ENCODE data around the gene PRSS57.

PRSS57 gene

DNA sequence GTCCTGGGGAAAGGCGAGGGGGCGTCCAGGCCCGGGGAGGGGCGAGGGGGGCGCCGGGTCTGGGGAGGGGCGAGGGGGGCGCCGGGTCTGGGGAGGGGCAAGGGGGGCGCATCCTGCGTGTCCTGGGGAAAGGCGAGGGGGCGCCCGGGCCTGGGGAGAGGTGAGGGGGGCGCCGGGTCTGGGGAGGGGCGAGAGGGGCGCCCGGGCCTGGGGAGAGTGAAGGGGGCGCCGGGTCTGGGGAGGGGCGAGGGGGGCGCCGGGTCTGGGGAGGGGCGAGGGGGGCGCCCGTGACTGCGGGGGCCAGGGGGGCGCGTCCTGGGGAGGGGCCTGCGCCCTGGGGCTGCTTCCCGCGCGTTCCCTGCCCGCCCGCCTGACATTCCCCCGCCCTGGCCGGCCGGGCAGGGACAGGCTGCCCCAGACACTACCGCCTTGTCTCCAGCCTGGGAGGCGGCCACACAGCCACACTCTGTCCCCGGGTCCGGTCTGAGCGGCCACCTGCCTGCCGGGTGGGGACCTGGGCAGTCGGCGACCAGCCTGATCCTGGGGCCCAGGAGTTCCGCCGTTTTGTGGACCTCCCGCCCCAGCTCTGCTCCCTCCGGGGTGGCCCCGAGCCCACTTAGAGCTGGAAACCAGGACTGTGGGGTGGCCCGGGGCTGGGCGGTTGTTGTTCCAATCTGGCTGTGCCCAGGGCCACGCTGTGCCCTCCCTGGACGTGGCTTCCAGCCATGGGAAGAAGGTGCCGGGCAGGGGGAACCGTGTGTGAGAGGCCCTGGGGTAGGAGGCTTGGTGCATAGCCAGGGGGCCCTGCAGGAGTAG is 25.3 kb upstream of the PRSS57 start:
- peaks cover 27% of the 10 kb centered on the region for H3K79me1 ChIP-seq (ENCODE audit: low read depth, low read length)
- H3K27ac ChIP-seq (replicated peaks; ENCODE audit: low read length) = no peak overlapping the region
- peak overlapping the region; percentile 75 for H2AK5ac ChIP-seq (ENCODE audit: low read depth, low read length)
- no CpG with 5 or more reads among the region's 58 CpGs for WGBS, 2 donors (ENCODE audit: extremely low coverage in 2 of 2, insufficient read length in 2 of 2, insufficient replicate concordance in 1 of 2)
- H4K8ac ChIP-seq (ENCODE audit: low read depth, low read length) = no peak overlapping the region
- H3K4me3 ChIP-seq (ENCODE audit: low read length in 2 of 2) = peak overlapping the region in 1 of 2 donors; percentile 38
- H3K18ac ChIP-seq (ENCODE audit: low read length) = peak overlapping the region; percentile 76
- H3K4me2 ChIP-seq (ENCODE audit: insufficient read depth, low read length, poor library complexity, severe bottlenecking) = peak overlapping the region; percentile 18
- peak overlapping the region; percentile 73 for H2BK12ac ChIP-seq (ENCODE audit: low read length)
- H2BK15ac ChIP-seq (ENCODE audit: low read length) = no peak overlapping the region
- H3K4ac ChIP-seq (ENCODE audit: low read length) = no peak overlapping the region
- peaks cover 6 to 28% of the 10 kb centered on the region in 2 donors for H3K4me1 ChIP-seq (ENCODE audit: control insufficient read depth in 2 of 2, insufficient read depth in 1 of 2, low read depth in 1 of 2, low read length in 2 of 2)
- H3K14ac ChIP-seq (ENCODE audit: low read length) = peak overlapping the region; percentile 56
- H2AFZ ChIP-seq (ENCODE audit: low read length) = peak overlapping the region; percentile 61
- H3K9ac ChIP-seq (ENCODE audit: low read depth, low read length, poor library complexity) = peak overlapping the region; percentile 60
- no peak overlapping the region for H4K91ac ChIP-seq (ENCODE audit: low read depth, low read length, poor library complexity)
- peaks cover 2 to 4% of the 10 kb centered on the region in 2 donors for H3K9me3 ChIP-seq (replicated peaks in 1 of 2; ENCODE audit: control insufficient read depth in 2 of 2, insufficient read depth in 1 of 2, low read depth in 1 of 2, low read length in 2 of 2)
- H2BK5ac ChIP-seq (ENCODE audit: low read length) = no peak overlapping the region
- H3K36me3 ChIP-seq (replicated peaks in 1 of 2; ENCODE audit: control insufficient read depth in 2 of 2, insufficient read depth in 2 of 2, low read length in 2 of 2) = peaks cover 0 to 5% of the 10 kb centered on the region in 2 donors
- H2BK120ac ChIP-seq (ENCODE audit: low read depth, low read length) = no peak overlapping the region
- H3K23ac ChIP-seq (ENCODE audit: low read depth, low read length, poor library complexity) = no peak overlapping the region
- H3K27me3 ChIP-seq (ENCODE audit: control insufficient read depth in 3 of 3, insufficient read depth in 3 of 3, low read depth in 1 of 3, low read length in 3 of 3) = no peaks in the 10 kb centered on the region
- DNase-seq (ENCODE audit: low spot score) = no peak

DNA sequence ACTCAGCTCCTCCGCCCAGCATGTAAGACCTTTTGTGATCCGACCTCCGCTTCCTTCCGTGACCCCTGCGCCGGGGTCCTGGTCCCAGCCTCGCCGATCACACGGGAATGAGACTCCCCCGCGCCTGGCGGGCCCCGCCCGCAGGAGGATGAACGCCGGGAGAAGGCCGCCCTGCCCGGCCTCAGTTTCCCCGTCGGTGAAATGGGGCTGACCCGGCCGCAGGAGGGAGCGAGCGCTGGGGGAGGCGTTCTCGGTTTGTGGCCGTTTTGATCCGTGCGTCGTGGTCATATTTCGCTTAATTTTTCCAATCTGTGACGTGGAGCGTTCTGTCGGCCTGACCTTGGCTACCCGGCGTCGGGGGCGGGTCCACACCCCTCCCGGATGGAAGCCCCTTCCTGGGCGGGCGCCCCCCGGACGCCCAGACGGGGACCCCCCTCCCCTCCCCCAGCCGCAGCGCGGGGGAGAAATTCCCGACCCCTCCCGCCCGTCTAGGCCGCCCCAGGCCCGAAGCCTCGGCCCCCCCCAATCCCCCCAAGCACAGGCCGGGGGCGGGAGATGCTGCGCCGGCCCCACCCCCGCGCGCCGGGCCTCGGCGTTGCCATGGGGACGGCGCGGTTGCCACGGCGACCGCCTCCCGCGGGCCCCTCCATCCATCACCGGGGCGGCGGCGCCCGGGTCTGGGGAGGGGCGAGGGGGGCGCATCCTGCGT is 24.5 kb upstream of the PRSS57 start:
- Histone ChIP-seq H3K4me1 (ENCODE audit: control insufficient read depth in 2 of 2, insufficient read depth in 1 of 2, low read depth in 1 of 2, low read length in 2 of 2) (peaks cover 6 to 28% of the 10 kb centered on the region in 2 donors), H3K4ac (ENCODE audit: low read length) (no peak overlapping the region), H3K4me3 (ENCODE audit: low read length in 2 of 2) (no peak overlapping the region), H3K9ac (ENCODE audit: low read depth, low read length, poor library complexity) (no peak overlapping the region), H3K27ac (replicated peaks; ENCODE audit: low read length) (no peak overlapping the region), H2BK5ac (ENCODE audit: low read length) (peak overlapping the region; percentile 75), H2BK15ac (ENCODE audit: low read length) (no peak overlapping the region), H3K27me3 (ENCODE audit: control insufficient read depth in 3 of 3, insufficient read depth in 3 of 3, low read depth in 1 of 3, low read length in 3 of 3) (no peaks in the 10 kb centered on the region), H2BK120ac (ENCODE audit: low read depth, low read length) (no peak overlapping the region), H3K4me2 (ENCODE audit: insufficient read depth, low read length, poor library complexity, severe bottlenecking) (peak overlapping the region; percentile 18), H2AFZ (ENCODE audit: low read length) (no peak overlapping the region), H3K14ac (ENCODE audit: low read length) (no peak overlapping the region), H2AK5ac (ENCODE audit: low read depth, low read length) (no peak overlapping the region), H4K8ac (ENCODE audit: low read depth, low read length) (no peak overlapping the region), H3K36me3 (replicated peaks in 1 of 2; ENCODE audit: control insufficient read depth in 2 of 2, insufficient read depth in 2 of 2, low read length in 2 of 2) (peaks cover 2 to 8% of the 10 kb centered on the region in 2 donors), H3K18ac (ENCODE audit: low read length) (no peak overlapping the region), H2BK12ac (ENCODE audit: low read length) (no peak overlapping the region), H3K23ac (ENCODE audit: low read depth, low read length, poor library complexity) (no peak overlapping the region), H3K79me1 (ENCODE audit: low read depth, low read length) (peaks cover 25% of the 10 kb centered on the region), H3K9me3 (replicated peaks in 1 of 2; ENCODE audit: control insufficient read depth in 2 of 2, insufficient read depth in 1 of 2, low read depth in 1 of 2, low read length in 2 of 2) (peaks cover 4 to 9% of the 10 kb centered on the region in 2 donors), H4K91ac (ENCODE audit: low read depth, low read length, poor library complexity) (no peak overlapping the region)
- WGBS, 2 donors (ENCODE audit: extremely low coverage in 2 of 2, insufficient read length in 2 of 2, insufficient replicate concordance in 1 of 2) = no CpG with 5 or more reads among the region's 79 CpGs
- DNase-seq (ENCODE audit: low spot score) = no peak

DNA sequence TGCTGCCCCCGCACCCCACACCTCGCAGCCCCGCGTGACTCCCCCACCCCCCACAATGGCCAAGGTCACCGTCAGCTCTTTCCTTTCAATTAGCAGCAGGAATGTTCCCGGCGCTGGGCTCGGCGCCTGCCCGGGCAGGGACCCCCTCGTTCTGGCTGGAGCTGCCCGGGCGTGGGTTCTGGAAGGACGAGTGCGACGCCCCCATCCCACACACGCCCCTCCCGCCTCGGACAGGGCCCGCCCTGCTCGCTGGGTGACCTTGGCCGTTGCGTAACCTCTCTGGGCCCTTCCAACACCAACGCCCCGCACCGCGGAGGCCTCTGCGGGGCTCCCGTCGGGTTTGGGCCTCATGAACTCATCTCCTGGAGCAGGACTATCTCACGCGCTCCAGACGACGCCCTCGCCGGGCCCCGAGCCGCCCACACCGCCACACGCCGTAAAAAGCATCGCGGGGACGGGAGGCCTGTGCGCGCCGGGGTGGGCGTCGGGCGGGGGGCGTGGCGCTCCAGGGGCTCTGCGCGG is 23.8 kb upstream of the PRSS57 start:
- no peak for DNase-seq (ENCODE audit: low spot score)
- H3K9me3 ChIP-seq (replicated peaks in 1 of 2; ENCODE audit: control insufficient read depth in 2 of 2, insufficient read depth in 1 of 2, low read depth in 1 of 2, low read length in 2 of 2) = peaks cover 4 to 9% of the 10 kb centered on the region in 2 donors
- H3K4me1 ChIP-seq (ENCODE audit: control insufficient read depth in 2 of 2, insufficient read depth in 1 of 2, low read depth in 1 of 2, low read length in 2 of 2) = peaks cover 6 to 28% of the 10 kb centered on the region in 2 donors
- no peak overlapping the region for H3K27ac ChIP-seq (replicated peaks; ENCODE audit: low read length)
- H3K23ac ChIP-seq (ENCODE audit: low read depth, low read length, poor library complexity) = peak overlapping the region; percentile 65
- H3K27me3 ChIP-seq (ENCODE audit: control insufficient read depth in 3 of 3, insufficient read depth in 3 of 3, low read depth in 1 of 3, low read length in 3 of 3) = no peaks in the 10 kb centered on the region
- no peak overlapping the region for H2BK12ac ChIP-seq (ENCODE audit: low read length)
- H3K36me3 ChIP-seq (replicated peaks in 1 of 2; ENCODE audit: control insufficient read depth in 2 of 2, insufficient read depth in 2 of 2, low read length in 2 of 2) = peaks cover 2 to 4% of the 10 kb centered on the region in 2 donors
- H2BK15ac ChIP-seq (ENCODE audit: low read length) = no peak overlapping the region
- no peak overlapping the region for H4K8ac ChIP-seq (ENCODE audit: low read depth, low read length)
- H2BK120ac ChIP-seq (ENCODE audit: low read depth, low read length) = no peak overlapping the region
- H3K79me1 ChIP-seq (ENCODE audit: low read depth, low read length) = peaks cover 24% of the 10 kb centered on the region
- no peak overlapping the region for H2AFZ ChIP-seq (ENCODE audit: low read length)
- no peak overlapping the region for H3K4me2 ChIP-seq (ENCODE audit: insufficient read depth, low read length, poor library complexity, severe bottlenecking)
- H2AK5ac ChIP-seq (ENCODE audit: low read depth, low read length) = peak overlapping the region; percentile 46
- no peak overlapping the region for H3K9ac ChIP-seq (ENCODE audit: low read depth, low read length, poor library complexity)
- peak overlapping the region; percentile 28 for H3K18ac ChIP-seq (ENCODE audit: low read length)
- peak overlapping the region; percentile 75 for H2BK5ac ChIP-seq (ENCODE audit: low read length)
- H3K14ac ChIP-seq (ENCODE audit: low read length) = no peak overlapping the region
- peak overlapping the region; percentile 66 for H3K4ac ChIP-seq (ENCODE audit: low read length)
- H3K4me3 ChIP-seq (ENCODE audit: low read length in 2 of 2) = no peak overlapping the region
- no CpG with 5 or more reads among the region's 54 CpGs for WGBS, 2 donors (ENCODE audit: extremely low coverage in 2 of 2, insufficient read length in 2 of 2, insufficient replicate concordance in 1 of 2)
- H4K91ac ChIP-seq (ENCODE audit: low read depth, low read length, poor library complexity) = no peak overlapping the region
